T-cell (primary cell): ENCODE data around the gene AMPD3. TPM values are rescaled to one million over a fixed set of nuclear protein-coding genes. Genes with fewer than 3 reads are reported as not detected.

ENCODE experiments used
- ATAC-seq, 4 experiments: fragments of 200-7000 bp in 3 of 4; fragments of 150-1000 bp in 1 of 4; cut with Tn5 transposase; replicated peaks in 1 of 4; 1 replicate in 3 of 4; 2 replicates in 1 of 4; pipeline ENCODE4 v1.10.0; 2021; ENCODE audit warnings: moderate library complexity in 3 of 4, mild to moderate bottlenecking in 2 of 4, moderate number of reproducible peaks in 1 of 4
- CTCF ChIA-PET, 2 donors: fragments of 300-600 bp; sonication (Branson Sonifier 250); formaldehyde crosslinking; loops; one replicate each; lab custom pipeline; 2022; ENCODE audit warnings: antibody characterized with exemption in 2 of 2; lab: Charles Lee
- POLR2A ChIA-PET, 2 donors: fragments of 300-600 bp; sonication (Branson Sonifier 250); formaldehyde crosslinking; loops; one replicate each; lab custom pipeline; 2022; ENCODE audit warnings: antibody characterized with exemption in 2 of 2; lab: Charles Lee
- DNase-seq, 35 experiments: peaks; one replicate each; pipeline versions ENCODE4 v3.0.0 to v3.0.0-alpha.2; 2013 to 2023
- H3K27ac ChIP-seq: one replicate; pipeline ENCODE4 v1.5.1; 2013; ENCODE audit warnings: low read length
- H3K27me3 ChIP-seq, 2 experiments: replicated peaks in 1 of 2; 1 replicate in 1 of 2; 2 replicates in 1 of 2; pipeline versions ENCODE4 v1.6.1 to v1.7.0; 2013; ENCODE audit warnings: low read length in 1 of 2, mixed read lengths in 1 of 2; ENCODE audit not compliant: control insufficient read depth in 2 of 2, insufficient read depth in 2 of 2; ENCODE audit errors: extremely low read depth in 1 of 2
- H3K36me3 ChIP-seq, 2 donors: 1 replicate in 1 of 2; 2 replicates in 1 of 2; pipeline versions ENCODE4 v1.6.1 to v1.7.0; 2013; ENCODE audit warnings: low read length in 1 of 2; ENCODE audit not compliant: control insufficient read depth in 2 of 2, insufficient read depth in 1 of 2; ENCODE audit errors: extremely low read depth in 1 of 2
- H3K4me1 ChIP-seq, 2 experiments: 1 replicate in 1 of 2; 2 replicates in 1 of 2; pipeline versions ENCODE4 v1.6.1 to v1.7.0; 2013; ENCODE audit warnings: low read length in 2 of 2, mixed read lengths in 1 of 2; ENCODE audit not compliant: insufficient read depth in 2 of 2, control insufficient read depth in 1 of 2; ENCODE audit errors: extremely low read depth in 1 of 2
- H3K4me3 ChIP-seq, 2 donors: 1 replicate in 1 of 2; 2 replicates in 1 of 2; pipeline versions ENCODE4 v1.5.1 to v1.7.0; 2013; ENCODE audit warnings: mild to moderate bottlenecking in 2 of 2, low read length in 1 of 2, moderate library complexity in 1 of 2; ENCODE audit not compliant: control insufficient read depth in 1 of 2; ENCODE audit errors: extremely low read depth in 1 of 2
- H3K9me3 ChIP-seq: 2 replicates; pipeline ENCODE4 v1.7.0; 2013
- H3K27ac Mint-ChIP-seq, 2 donors: one replicate each; pipeline ENCODE4 v1.8.0; 2020 to 2021; ENCODE audit warnings: mild to moderate bottlenecking in 2 of 2, mixed read lengths in 2 of 2
- H3K27me3 Mint-ChIP-seq, 2 donors: one replicate each; pipeline ENCODE4 v1.8.0; 2021 to 2022; ENCODE audit warnings: mixed read lengths in 2 of 2
- H3K36me3 Mint-ChIP-seq: one replicate; pipeline ENCODE4 v1.8.0; 2021; ENCODE audit warnings: mixed read lengths
- H3K4me1 Mint-ChIP-seq, 3 donors: one replicate each; pipeline ENCODE4 v1.8.0; 2020 to 2022; ENCODE audit warnings: mixed read lengths in 3 of 3, mild to moderate bottlenecking in 1 of 3
- H3K4me3 Mint-ChIP-seq, 3 donors: one replicate each; pipeline ENCODE4 v1.8.0; 2020 to 2022; ENCODE audit warnings: mild to moderate bottlenecking in 3 of 3, mixed read lengths in 3 of 3, moderate library complexity in 3 of 3
- H3K9me3 Mint-ChIP-seq, 3 donors: one replicate each; pipeline ENCODE4 v1.8.0; 2020 to 2022; ENCODE audit warnings: mixed read lengths in 3 of 3
- WGBS: methylation state at CpG from one replicate; pipeline ENCODE4 v1.1.5; 2013; ENCODE audit warnings: missing lambda C conversion rate; ENCODE audit not compliant: insufficient coverage; 5-methylcytosine and 5-hydroxymethylcytosine counted together
- total RNA-seq, 35 experiments: library from RNA in 6 of 35; stranded (reverse) in 6 of 35; fragments of 120-200 nt in 1 of 35; gene quantifications; one replicate each; pipeline versions ENCODE4 v1.2.1 to v1.2.4 and lab custom pipeline; 2013 to 2026

Gene AMPD3
- total RNA-seq, 5 donors from 2014 or later (not counting 1 experiment from before 2014, with no cell fraction given), result 21.1 to 40.0 (median 26.0) TPM

DNA sequence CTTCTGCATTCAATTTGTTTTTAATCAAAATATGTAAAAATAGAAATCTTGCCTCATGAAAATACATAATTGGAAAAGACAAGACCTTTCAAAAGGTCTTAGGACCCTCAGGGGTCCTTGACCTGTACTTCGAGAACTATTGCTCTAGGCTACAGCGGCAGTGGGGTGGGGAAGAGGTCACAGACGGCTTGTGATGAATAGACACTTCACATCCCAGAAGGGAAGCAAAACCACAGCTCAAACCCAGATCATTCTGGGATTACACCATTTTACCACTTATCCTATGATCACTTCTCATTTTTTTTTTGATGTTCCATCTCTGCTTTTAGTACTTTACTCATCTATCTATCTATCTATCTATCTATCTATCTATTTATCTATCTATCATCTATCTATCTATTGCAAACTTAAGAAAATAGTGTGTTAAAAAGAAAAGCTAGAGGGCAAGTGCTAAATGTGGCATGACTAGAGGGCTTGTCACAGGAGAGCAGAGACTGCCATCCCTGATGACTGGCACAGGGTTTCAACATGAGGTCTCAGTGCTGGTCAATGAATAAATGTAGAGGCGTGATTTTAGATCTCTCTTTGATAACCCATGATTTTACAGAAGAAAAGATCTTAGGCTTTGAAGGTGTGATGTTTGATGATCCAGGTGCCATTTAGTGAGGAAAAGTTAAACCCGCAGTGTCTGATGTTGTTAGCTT, 48.9 kb downstream of the AMPD3 start:
- Mint-ChIP-seq H3K36me3 (peaks cover 48% of the 10 kb centered on the region), H3K4me1 (peaks cover 0 to 3% (median 0%) of the 10 kb centered on the region in 3 donors), H3K27ac (no peak overlapping the region), H3K27me3 (no peaks in the 10 kb centered on the region), H3K9me3 (no peaks in the 10 kb centered on the region), H3K4me3 (no peak overlapping the region)
- Histone ChIP-seq H3K27ac (no peak overlapping the region), H3K9me3 (no peaks in the 10 kb centered on the region), H3K4me1 (no peaks in the 10 kb centered on the region), H3K27me3 (no peaks in the 10 kb centered on the region), H3K4me3 (no peak overlapping the region), H3K36me3 (peaks cover 24 to 67% of the 10 kb centered on the region in 2 donors)
- ChIA-PET POLR2A (no interaction called here), CTCF (no interaction called here)
- DNase-seq (no peak), ATAC-seq (no peak)
- WGBS, result no CpG with 5 or more reads among the region's 5 CpGs

GRCh38 chr11:10504490-10504889, 49.4 kb downstream of the AMPD3 start:
- ChIA-PET POLR2A (no interaction called here), CTCF (no interaction called here)
- peaks cover 0 to 3% (median 0%) of the 10 kb centered on the region in 3 donors for H3K4me1 Mint-ChIP-seq
- DNase-seq (no peak), ATAC-seq (no peak)
- peaks cover 47% of the 10 kb centered on the region for H3K36me3 Mint-ChIP-seq
- no peak overlapping the region for H3K4me3 Mint-ChIP-seq
- H3K27ac ChIP-seq, result no peak overlapping the region
- no peak overlapping the region for H3K27ac Mint-ChIP-seq
- no peaks in the 10 kb centered on the region for H3K9me3 ChIP-seq
- no peaks in the 10 kb centered on the region for H3K9me3 Mint-ChIP-seq
- 100% methylated on average over 6 of the region's 11 CpGs for WGBS
- H3K27me3 ChIP-seq, result no peaks in the 10 kb centered on the region
- peaks cover 20 to 65% of the 10 kb centered on the region in 2 donors for H3K36me3 ChIP-seq
- no peak overlapping the region for H3K4me3 ChIP-seq
- no peaks in the 10 kb centered on the region for H3K27me3 Mint-ChIP-seq
- H3K4me1 ChIP-seq, result no peaks in the 10 kb centered on the region

DNA sequence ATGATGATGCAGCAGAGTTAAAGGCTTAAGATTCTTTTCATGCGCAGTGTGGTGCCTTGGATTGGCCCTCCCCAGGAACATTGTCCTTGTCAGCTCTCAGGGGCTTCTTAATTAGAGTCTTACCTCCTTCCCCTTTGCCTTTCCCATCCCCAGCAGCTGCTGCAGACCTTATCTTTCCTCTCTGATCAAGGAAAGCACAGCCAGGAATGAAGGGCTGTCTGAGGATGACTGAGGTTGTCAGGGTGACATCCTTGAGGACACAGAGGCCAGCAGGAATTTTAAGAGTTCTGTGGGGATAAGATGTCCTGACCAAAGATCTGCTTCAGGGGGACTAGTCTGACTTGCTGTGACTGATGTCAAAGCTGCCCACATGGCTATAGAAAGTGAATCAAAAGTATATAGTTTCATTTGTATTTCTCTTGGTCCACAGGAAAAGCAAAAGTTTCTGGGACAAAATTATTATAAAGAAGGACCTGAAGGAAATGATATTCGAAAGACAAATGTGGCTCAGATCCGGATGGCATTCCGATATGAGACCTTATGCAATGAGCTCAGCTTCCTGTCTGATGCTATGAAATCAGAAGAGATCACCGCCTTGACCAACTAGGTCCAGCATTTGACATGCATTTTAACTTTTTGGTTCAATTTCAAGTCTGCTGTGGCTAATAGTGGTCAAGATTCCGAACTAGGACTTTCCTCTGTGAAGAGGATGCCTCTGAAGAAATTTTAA, 50.4 kb downstream of the AMPD3 start:
- DNase-seq, result no peak
- no peak overlapping the region for H3K27ac ChIP-seq
- no peaks in the 10 kb centered on the region for H3K27me3 ChIP-seq
- ATAC-seq, result no peak
- ChIA-PET CTCF (no interaction called here), POLR2A (interaction anchor here in 1 of 2 donors (0.7 kb wide), 1 partner anchor 249 kb away, joined by 4 read pairs; no protein-coding TSS in a partner anchor)
- no peaks in the 10 kb centered on the region for H3K4me1 ChIP-seq
- H3K4me3 Mint-ChIP-seq, result no peak overlapping the region
- no peaks in the 10 kb centered on the region for H3K27me3 Mint-ChIP-seq
- peaks cover 18 to 56% of the 10 kb centered on the region in 2 donors for H3K36me3 ChIP-seq
- no peaks in the 10 kb centered on the region for H3K9me3 Mint-ChIP-seq
- peaks cover 0 to 3% (median 0%) of the 10 kb centered on the region in 3 donors for H3K4me1 Mint-ChIP-seq
- H3K4me3 ChIP-seq, result no peak overlapping the region
- H3K9me3 ChIP-seq, result no peaks in the 10 kb centered on the region
- 100% methylated on average over 4 of the region's 6 CpGs for WGBS
- no peak overlapping the region for H3K27ac Mint-ChIP-seq
- peaks cover 41% of the 10 kb centered on the region for H3K36me3 Mint-ChIP-seq

GRCh38 chr11:10506008-10506370, 50.9 kb downstream of the AMPD3 start:
- CTCF ChIA-PET, result no interaction called here
- no peaks in the 10 kb centered on the region for H3K9me3 Mint-ChIP-seq
- peaks cover 19 to 51% of the 10 kb centered on the region in 2 donors for H3K36me3 ChIP-seq
- no peak overlapping the region for H3K4me3 ChIP-seq
- H3K27ac Mint-ChIP-seq, result no peak overlapping the region
- ATAC-seq, result no peak
- H3K27me3 Mint-ChIP-seq, result no peaks in the 10 kb centered on the region
- H3K27ac ChIP-seq, result no peak overlapping the region
- H3K4me1 ChIP-seq, result no peaks in the 10 kb centered on the region
- no peaks in the 10 kb centered on the region for H3K27me3 ChIP-seq
- no peak for DNase-seq
- H3K4me1 Mint-ChIP-seq, result peaks cover 0 to 3% (median 0%) of the 10 kb centered on the region in 3 donors
- no peak overlapping the region for H3K4me3 Mint-ChIP-seq
- no peaks in the 10 kb centered on the region for H3K9me3 ChIP-seq
- POLR2A ChIA-PET, result interaction anchor here in 1 of 2 donors (0.7 kb wide), 1 partner anchor 248 kb away, joined by 4 read pairs; no protein-coding TSS in a partner anchor
- peaks cover 42% of the 10 kb centered on the region for H3K36me3 Mint-ChIP-seq

DNA sequence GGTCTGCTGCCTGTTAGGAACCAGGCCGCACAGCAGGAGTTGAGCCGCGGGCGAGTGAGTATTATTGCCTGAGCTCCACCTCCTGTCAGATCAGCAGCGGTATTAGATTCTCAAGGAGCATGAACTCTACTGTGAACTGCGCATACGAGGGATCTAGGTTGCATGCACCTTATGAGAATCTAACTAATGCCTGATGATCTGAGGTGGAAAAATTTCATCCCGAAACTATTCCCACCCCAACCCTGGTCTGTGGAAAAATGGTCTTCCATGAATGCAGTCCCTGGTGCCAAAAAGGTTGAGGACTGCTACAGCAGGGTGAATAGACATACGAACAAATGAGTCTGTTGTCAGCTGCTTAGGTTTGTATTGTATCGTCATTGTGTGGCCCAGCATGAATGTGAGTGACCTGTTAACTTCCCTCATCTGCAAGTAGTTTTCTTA, 56.1 kb downstream of the AMPD3 start:
- CTCF ChIA-PET, result no interaction called here
- Histone ChIP-seq H3K36me3 (peaks cover 6 to 15% of the 10 kb centered on the region in 2 donors), H3K27me3 (no peaks in the 10 kb centered on the region), H3K4me3 (no peak overlapping the region), H3K9me3 (no peaks in the 10 kb centered on the region), H3K27ac (no peak overlapping the region), H3K4me1 (no peaks in the 10 kb centered on the region)
- Mint-ChIP-seq H3K4me3 (no peak overlapping the region), H3K27ac (no peak overlapping the region), H3K9me3 (no peaks in the 10 kb centered on the region), H3K27me3 (no peaks in the 10 kb centered on the region), H3K36me3 (peaks cover 22% of the 10 kb centered on the region), H3K4me1 (peaks cover 0 to 2% (median 0%) of the 10 kb centered on the region in 3 donors)
- WGBS, result 94% methylated on average over 5 of the region's 10 CpGs
- POLR2A ChIA-PET, result no interaction called here
- ATAC-seq (no peak), DNase-seq (no peak)

DNA sequence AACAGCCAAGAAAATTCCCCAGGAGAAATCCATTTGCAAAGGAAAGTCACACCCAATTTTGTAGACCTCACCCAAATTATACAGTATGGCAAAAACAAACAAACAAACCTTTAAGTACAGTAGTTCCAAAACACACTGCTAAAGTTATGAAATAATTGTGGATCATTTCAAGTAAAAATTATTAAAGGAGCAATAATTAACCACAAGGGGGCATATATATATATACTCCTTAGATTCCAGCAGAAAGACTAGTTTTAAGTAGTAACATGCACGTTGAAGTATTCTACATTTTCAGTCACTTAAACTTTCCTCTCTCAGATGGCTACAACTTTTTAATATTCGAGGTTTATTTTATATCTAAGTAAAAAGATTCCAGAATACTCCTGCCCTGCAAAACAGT, 59.1 kb downstream of the AMPD3 start:
- Histone ChIP-seq H3K9me3 (no peaks in the 10 kb centered on the region), H3K27me3 (no peaks in the 10 kb centered on the region), H3K4me3 (no peak overlapping the region), H3K4me1 (no peaks in the 10 kb centered on the region), H3K27ac (no peak overlapping the region), H3K36me3 (peaks cover 6 to 11% of the 10 kb centered on the region in 2 donors)
- peaks cover 0 to 3% (median 0%) of the 10 kb centered on the region in 3 donors for H3K4me1 Mint-ChIP-seq
- no peaks in the 10 kb centered on the region for H3K27me3 Mint-ChIP-seq
- H3K9me3 Mint-ChIP-seq, result no peaks in the 10 kb centered on the region
- DNase-seq (no peak), ATAC-seq (no peak)
- H3K36me3 Mint-ChIP-seq, result peaks cover 30% of the 10 kb centered on the region
- no peak overlapping the region for H3K27ac Mint-ChIP-seq
- H3K4me3 Mint-ChIP-seq, result no peak overlapping the region
- no CpG with 5 or more reads among the region's 2 CpGs for WGBS
- ChIA-PET POLR2A (no interaction called here), CTCF (no interaction called here)
